Nephron progenitor cell (in vitro differentiated cells): Measurements from ENCODE around the gene TMEM175.
A peak's percentile ranks its signal among the peaks of the same experiment; 100 is the strongest.

Experiments used
- DNase-seq: peaks from one replicate; pipeline ENCODE4 v3.0.0; 2021
- H3K27ac Mint-ChIP-seq: 2 replicates; pipeline ENCODE4 v1.8.0; 2021; ENCODE audit warnings: mild to moderate bottlenecking, moderate library complexity, mixed read lengths
- H3K27me3 Mint-ChIP-seq: 2 replicates; pipeline ENCODE4 v1.8.0; 2021; ENCODE audit warnings: mild to moderate bottlenecking, low read depth, mixed read lengths; ENCODE audit not compliant: poor library complexity
- H3K36me3 Mint-ChIP-seq: 2 replicates; pipeline ENCODE4 v1.8.0; 2021; ENCODE audit warnings: low read depth, mixed read lengths
- H3K4me1 Mint-ChIP-seq: 2 replicates; pipeline ENCODE4 v1.8.0; 2021; ENCODE audit warnings: mixed read lengths
- H3K4me3 Mint-ChIP-seq: 2 replicates; pipeline ENCODE4 v1.8.0; 2021; ENCODE audit warnings: mild to moderate bottlenecking, moderate library complexity, mixed read lengths
- H3K9me3 Mint-ChIP-seq: 2 replicates; pipeline ENCODE4 v1.8.0; 2021; ENCODE audit warnings: mild to moderate bottlenecking, moderate library complexity, mixed read lengths
- TF ChIP-seq, protein P1 (sequence below): fragments of 200-600 bp; sonication (generic); IDR thresholded peaks from 2 replicates; pipeline ENCODE4 v1.5.0; 2021; ENCODE audit warnings: antibody characterized with exemption

TMEM175 gene

DNA sequence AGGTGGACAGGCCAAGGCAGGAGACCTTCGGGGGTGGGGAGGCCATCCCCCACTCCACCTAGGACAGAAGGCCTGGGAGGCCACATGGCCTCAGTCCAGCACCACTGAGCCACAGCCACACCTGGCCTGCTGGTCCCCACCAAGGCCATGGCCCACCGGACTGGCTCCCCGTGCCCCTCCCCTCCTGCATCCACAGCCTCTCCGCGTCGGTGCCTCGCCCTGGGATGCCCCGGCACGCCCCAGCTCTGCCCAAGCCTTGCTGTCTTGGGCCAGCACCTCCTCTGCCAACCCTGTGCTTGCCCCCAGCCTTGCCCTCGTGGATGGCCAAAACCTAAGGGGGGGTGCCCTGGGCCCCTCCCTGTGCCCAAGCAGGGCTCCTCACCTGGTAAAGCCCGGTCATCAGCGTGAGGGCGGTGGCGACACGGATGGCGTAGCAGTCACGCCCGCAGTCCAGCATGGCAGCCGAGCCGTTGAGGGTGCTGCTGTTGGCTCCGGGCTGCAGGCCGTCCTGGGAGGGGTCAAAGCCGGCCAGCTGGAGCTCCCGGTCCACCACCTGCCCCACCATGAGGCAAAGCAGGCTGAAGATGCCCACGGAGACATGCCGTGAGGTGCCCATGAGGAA, 58.6 kb downstream of the TMEM175 start:
- no peak overlapping the region for H3K27ac Mint-ChIP-seq
- H3K4me3 Mint-ChIP-seq: no peak overlapping the region
- DNase-seq: no peak
- H3K36me3 Mint-ChIP-seq: no peaks in the 10 kb centered on the region
- TF ChIP-seq, protein P1, sequence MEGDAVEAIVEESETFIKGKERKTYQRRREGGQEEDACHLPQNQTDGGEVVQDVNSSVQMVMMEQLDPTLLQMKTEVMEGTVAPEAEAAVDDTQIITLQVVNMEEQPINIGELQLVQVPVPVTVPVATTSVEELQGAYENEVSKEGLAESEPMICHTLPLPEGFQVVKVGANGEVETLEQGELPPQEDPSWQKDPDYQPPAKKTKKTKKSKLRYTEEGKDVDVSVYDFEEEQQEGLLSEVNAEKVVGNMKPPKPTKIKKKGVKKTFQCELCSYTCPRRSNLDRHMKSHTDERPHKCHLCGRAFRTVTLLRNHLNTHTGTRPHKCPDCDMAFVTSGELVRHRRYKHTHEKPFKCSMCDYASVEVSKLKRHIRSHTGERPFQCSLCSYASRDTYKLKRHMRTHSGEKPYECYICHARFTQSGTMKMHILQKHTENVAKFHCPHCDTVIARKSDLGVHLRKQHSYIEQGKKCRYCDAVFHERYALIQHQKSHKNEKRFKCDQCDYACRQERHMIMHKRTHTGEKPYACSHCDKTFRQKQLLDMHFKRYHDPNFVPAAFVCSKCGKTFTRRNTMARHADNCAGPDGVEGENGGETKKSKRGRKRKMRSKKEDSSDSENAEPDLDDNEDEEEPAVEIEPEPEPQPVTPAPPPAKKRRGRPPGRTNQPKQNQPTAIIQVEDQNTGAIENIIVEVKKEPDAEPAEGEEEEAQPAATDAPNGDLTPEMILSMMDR: no peak
- H3K9me3 Mint-ChIP-seq: no peaks in the 10 kb centered on the region
- H3K4me1 Mint-ChIP-seq: peaks cover 14% of the 10 kb centered on the region
- peaks cover 14% of the 10 kb centered on the region for H3K27me3 Mint-ChIP-seq

DNA sequence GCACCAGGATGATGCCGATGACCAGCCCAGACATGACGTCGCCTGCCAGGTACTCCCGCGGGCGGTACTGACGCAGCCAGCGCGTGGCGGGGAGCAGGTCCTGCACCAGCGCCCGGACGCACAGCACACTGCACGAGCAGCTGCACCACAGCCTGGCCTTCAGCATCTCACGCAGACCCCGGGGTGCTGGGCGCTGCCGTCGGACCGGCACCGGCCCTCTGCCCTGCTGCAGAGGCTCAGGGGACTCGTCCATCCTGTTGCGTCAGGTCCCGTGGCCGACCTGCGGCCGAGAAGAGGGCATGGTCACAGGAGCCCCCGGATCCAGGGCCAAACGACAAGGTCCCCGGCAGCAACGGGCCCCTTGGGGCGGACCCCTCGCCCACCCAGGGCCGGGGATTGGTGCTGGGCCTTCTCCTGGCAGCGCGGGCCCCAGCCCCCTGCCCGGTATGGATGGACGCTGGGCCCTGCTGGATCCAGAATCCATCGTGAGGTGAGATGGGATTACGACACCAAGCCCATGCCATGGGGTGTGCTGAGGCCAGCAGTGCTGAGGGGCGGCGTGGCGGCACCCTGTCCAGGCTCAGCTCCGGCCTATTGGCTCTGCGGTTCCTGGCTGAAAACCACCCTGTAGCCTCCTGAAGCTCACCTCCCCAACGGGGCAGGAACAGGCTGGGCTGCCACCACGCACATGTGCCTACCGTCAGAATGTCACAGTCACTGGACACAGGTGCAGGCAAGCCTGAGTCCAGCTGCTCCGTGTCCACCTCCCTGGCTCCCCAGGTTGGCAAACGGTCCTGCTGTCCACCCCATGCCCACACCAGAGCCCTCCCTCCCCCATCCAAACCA, 59.4 kb downstream of the TMEM175 start:
- H3K27me3 Mint-ChIP-seq: peaks cover 19% of the 10 kb centered on the region
- H3K4me3 Mint-ChIP-seq: no peak overlapping the region
- TF ChIP-seq, protein P1: no peak
- no peak overlapping the region for H3K27ac Mint-ChIP-seq
- DNase-seq: peak; percentile 1
- H3K36me3 Mint-ChIP-seq: no peaks in the 10 kb centered on the region
- H3K9me3 Mint-ChIP-seq: no peaks in the 10 kb centered on the region
- H3K4me1 Mint-ChIP-seq: peaks cover 6% of the 10 kb centered on the region

- Mint-ChIP-seq H3K4me1 (peaks cover 6% of the 10 kb centered on the region), H3K27me3 (peaks cover 24% of the 10 kb centered on the region), H3K9me3 (no peaks in the 10 kb centered on the region), H3K27ac (no peak overlapping the region), H3K36me3 (no peaks in the 10 kb centered on the region), H3K4me3 (no peak overlapping the region)
- peak; percentile 42 for DNase-seq
- TF ChIP-seq, protein P1: no peak
Observed at GRCh38 chr4:992297-993110, 60.2 kb downstream of the TMEM175 start.

GRCh38 chr4:993111-994029, 61.1 kb downstream of the TMEM175 start, which contains the start of gene SLC26A1:
TSS of gene SLC26A1 (minus strand) at chr4:993404. CDS start at chr4:991703, 1,701 bp downstream.
- no peaks in the 10 kb centered on the region for H3K36me3 Mint-ChIP-seq
- peaks cover 6% of the 10 kb centered on the region for H3K4me1 Mint-ChIP-seq
- H3K9me3 Mint-ChIP-seq: no peaks in the 10 kb centered on the region
- DNase-seq: peak; percentile 12
- H3K27ac Mint-ChIP-seq: no peak within 1 kb of the TSS
- TF ChIP-seq, protein P1: no peak
- H3K27me3 Mint-ChIP-seq: peaks cover 31% of the 10 kb centered on the region
- H3K4me3 Mint-ChIP-seq: no peak within 1 kb of the TSS

DNA sequence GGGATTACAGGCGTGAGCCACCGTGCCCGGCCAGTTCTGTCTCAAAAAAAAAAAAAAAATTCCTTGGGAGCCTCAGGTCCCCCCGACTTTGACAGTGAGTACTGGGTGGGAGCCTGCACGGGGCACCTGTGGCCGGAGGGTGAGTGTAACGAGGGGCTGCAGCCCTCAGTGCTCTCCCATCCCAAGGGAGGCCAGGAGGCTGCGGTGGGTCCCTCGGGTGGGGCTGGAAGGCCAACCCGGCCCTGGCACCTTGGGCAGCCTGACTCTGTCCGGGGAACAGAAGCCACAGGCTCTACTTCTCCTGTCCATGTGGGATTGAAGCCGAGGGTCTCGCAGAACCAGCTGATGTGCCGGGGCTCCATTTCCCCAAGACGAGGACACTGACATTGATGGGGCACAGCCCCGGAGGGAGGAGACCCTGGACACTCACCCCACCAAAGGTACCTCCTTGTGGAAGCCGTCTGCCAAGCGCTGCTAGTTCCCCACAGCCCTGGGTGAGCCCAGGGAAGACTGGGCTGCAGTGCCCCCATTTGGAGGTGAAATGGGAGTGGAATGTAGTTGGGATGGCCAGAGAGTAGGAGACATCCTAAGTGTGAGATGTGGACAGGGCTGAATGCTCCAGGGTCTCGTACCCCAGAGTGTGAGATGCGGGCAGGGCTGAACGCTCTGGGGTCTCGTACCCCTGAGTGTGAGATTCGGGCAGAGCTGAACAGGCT, 63.2 kb downstream of the TMEM175 start:
- Mint-ChIP-seq H3K27me3 (peaks cover 51% of the 10 kb centered on the region), H3K9me3 (no peaks in the 10 kb centered on the region), H3K27ac (no peak overlapping the region), H3K36me3 (no peaks in the 10 kb centered on the region), H3K4me3 (no peak overlapping the region), H3K4me1 (peaks cover 6% of the 10 kb centered on the region)
- TF ChIP-seq, protein P1: no peak
- no peak for DNase-seq
